Activated naive CD4-positive, alpha-beta T cell treated with anti-CD3 and anti-CD28 coated beads for 36 hours (primary cell): Measurements from ENCODE around the gene C1QTNF6. TPM values are rescaled to one million over a fixed set of nuclear protein-coding genes. Genes with fewer than 3 reads are reported as not detected.
"Not testable (repeated sequence)": the region's sequence is repeated elsewhere in the genome, so short reads cannot be mapped to it uniquely, and the experiment has no call there.

Experiments
- CTCF ChIA-PET: fragments of 350-600 bp; sonication (Branson Sonifier 250); formaldehyde crosslinking; loops from one replicate; lab custom pipeline; 2021; ENCODE audit warnings: antibody characterized with exemption; lab: Charles Lee
- DNase-seq: peaks from one replicate; pipeline ENCODE4 v3.0.0-alpha.2; 2020
- H3K27ac Mint-ChIP-seq: one replicate; pipeline ENCODE4 v1.8.0; 2021; ENCODE audit warnings: mild to moderate bottlenecking, mixed read lengths
- H3K27me3 Mint-ChIP-seq: one replicate; pipeline ENCODE4 v1.8.0; 2021; ENCODE audit warnings: low read depth, mixed read lengths
- H3K36me3 Mint-ChIP-seq: one replicate; pipeline ENCODE4 v1.8.0; 2021; ENCODE audit warnings: low read depth, mixed read lengths
- H3K4me1 Mint-ChIP-seq: one replicate; pipeline ENCODE4 v1.8.0; 2021; ENCODE audit warnings: low read depth, mixed read lengths
- H3K4me3 Mint-ChIP-seq: one replicate; pipeline ENCODE4 v1.8.0; 2021; ENCODE audit warnings: mild to moderate bottlenecking, moderate library complexity, mixed read lengths
- H3K9me3 Mint-ChIP-seq: one replicate; pipeline ENCODE4 v1.8.0; 2021; ENCODE audit warnings: mixed read lengths
- intact Hi-C: fragments of 100-400 bp; cut with micrococcal nuclease; formaldehyde crosslinking; loops from one replicate; pipeline ENCODE4 v1.15.1; 2023
- total RNA-seq, 2 experiments: library from RNA; stranded (reverse); gene quantifications; one replicate each; pipeline ENCODE4 v1.2.3, GENCODE V29; 2021

C1QTNF6 gene
- total RNA-seq, 2 experiments from 2014 or later, result 13.4 to 13.6 TPM

DNA sequence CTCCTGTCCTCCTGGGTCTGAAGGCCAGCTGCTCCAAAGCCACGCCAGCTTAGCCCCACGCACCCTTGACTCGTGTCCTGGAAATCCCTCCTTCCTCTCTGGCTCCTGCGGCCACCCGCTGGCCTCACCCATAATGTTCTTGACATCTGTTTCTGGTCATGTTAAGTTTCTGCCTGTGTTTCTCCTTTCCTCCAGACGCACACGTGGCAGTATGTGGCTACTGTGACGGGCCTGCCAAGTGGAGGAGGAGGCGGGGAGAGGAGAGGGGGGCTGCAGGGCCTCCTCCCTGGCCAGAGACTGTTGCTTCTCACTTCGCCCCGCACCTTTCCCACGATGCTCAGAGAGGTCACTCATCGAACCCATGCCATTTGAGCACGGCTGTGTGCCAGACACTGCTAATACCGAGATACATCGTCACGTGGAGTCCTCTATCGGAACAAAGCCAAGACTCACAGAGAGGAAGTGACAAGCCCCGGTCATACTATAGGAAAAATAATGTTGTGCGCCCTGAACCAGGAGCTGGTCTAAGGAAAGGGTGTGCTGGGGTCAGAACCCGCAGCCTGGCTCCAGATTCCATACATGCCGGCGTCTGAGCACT is 11.5 kb downstream of the C1QTNF6 start:
- intact Hi-C loops, result no loop called here
- Mint-ChIP-seq H3K4me1 (peaks cover 12% of the 10 kb centered on the region), H3K27me3 (no peaks in the 10 kb centered on the region), H3K27ac (no peak overlapping the region), H3K9me3 (no peaks in the 10 kb centered on the region), H3K36me3 (no peaks in the 10 kb centered on the region), H3K4me3 (no peak overlapping the region)
- no peak for DNase-seq
- CTCF ChIA-PET, result interaction anchor here (3.6 kb wide), 1 partner anchor 10 kb away, joined by 14 read pairs; no protein-coding TSS in a partner anchor

DNA sequence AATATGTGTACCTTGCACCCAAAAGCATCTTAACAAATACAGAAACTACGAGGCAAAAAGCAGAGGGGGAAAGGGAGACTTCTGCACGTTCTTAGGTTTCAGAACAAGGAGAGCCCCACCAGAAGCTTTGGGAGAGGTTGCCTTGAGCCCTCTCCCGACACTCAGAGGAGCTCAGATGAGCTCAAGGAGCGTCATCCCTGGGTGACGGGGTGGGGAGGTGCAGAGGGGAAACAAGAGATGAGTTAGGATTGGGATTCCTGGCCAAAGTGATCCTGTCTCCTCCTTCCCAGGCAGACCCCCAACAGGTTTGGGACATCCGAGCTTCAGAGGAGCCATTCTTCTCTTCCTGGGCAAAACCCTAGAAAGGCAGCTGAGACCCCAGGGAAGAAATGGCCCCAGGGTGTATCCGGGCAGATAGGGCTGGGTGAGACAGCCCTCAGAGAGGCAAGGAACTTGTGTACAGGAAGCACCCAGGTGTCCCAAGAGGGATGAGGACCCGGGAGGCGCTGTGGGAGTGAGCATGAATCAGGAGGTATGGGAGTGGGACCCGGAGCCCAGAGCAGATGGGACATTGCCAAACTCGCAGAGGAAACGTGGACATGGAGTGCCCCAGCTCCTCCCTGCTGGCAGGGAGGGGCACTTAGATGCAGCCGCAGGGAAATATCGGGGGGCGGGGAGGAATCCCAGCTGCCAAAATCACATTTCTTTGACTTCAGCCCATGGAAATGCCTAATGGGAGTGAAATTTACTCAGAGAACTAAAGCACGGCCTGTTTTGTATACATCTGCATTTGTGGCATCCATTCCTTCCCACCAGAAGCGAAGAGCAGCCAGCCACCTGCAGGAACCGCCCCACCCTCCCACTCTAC is 12.4 kb downstream of the C1QTNF6 start:
- DNase-seq, result no peak
- peak overlapping the region; percentile 10 for H3K27ac Mint-ChIP-seq
- H3K4me3 Mint-ChIP-seq, result no peak overlapping the region
- H3K4me1 Mint-ChIP-seq, result peaks cover 12% of the 10 kb centered on the region
- H3K36me3 Mint-ChIP-seq, result no peaks in the 10 kb centered on the region
- CTCF ChIA-PET, result interaction anchor here (3.6 kb wide), 1 partner anchor 9 kb away, joined by 14 read pairs; no protein-coding TSS in a partner anchor
- intact Hi-C loops, result no loop called here
- no peaks in the 10 kb centered on the region for H3K27me3 Mint-ChIP-seq
- no peaks in the 10 kb centered on the region for H3K9me3 Mint-ChIP-seq

GRCh38 chr22:37174964-37175363 is 13.1 kb downstream of the C1QTNF6 start:
- no peak for DNase-seq
- no peak overlapping the region for H3K4me3 Mint-ChIP-seq
- no peaks in the 10 kb centered on the region for H3K27me3 Mint-ChIP-seq
- no peak overlapping the region for H3K27ac Mint-ChIP-seq
- no peaks in the 10 kb centered on the region for H3K9me3 Mint-ChIP-seq
- peaks cover 15% of the 10 kb centered on the region for H3K4me1 Mint-ChIP-seq
- intact Hi-C loops, result no loop called here
- CTCF ChIA-PET, result interaction anchor here (3.6 kb wide), 1 partner anchor 9 kb away, joined by 14 read pairs; no protein-coding TSS in a partner anchor
- no peaks in the 10 kb centered on the region for H3K36me3 Mint-ChIP-seq

DNA sequence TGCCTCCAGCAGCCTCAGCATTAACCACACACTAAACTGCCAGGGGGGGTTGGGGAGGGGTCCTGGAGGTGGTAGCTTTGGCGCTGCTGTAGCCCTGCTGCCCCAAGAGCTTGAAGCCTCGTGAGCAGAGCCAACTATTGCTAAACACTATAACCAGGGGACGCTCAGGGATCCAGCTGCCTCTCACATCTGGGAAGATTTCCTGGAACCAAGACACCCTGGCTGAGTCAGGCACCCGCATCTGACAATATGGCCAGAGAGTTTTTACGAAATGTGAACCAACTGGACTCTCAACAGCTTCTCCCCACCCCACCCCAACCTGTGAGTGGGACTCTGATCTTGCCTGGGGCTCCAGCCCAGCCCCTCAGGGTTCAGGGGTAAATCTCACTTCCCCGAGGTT is 14.3 kb downstream of the C1QTNF6 start:
- Mint-ChIP-seq H3K27ac (no peak overlapping the region), H3K4me3 (no peak overlapping the region), H3K4me1 (peaks cover 25% of the 10 kb centered on the region), H3K9me3 (no peaks in the 10 kb centered on the region), H3K27me3 (no peaks in the 10 kb centered on the region), H3K36me3 (no peaks in the 10 kb centered on the region)
- no peak for DNase-seq
- CTCF ChIA-PET, result interaction anchor here (1.9 kb wide), 1 partner anchor 24 kb away, joined by 5 read pairs; no protein-coding TSS in a partner anchor
- intact Hi-C loops, result no loop called here

DNA sequence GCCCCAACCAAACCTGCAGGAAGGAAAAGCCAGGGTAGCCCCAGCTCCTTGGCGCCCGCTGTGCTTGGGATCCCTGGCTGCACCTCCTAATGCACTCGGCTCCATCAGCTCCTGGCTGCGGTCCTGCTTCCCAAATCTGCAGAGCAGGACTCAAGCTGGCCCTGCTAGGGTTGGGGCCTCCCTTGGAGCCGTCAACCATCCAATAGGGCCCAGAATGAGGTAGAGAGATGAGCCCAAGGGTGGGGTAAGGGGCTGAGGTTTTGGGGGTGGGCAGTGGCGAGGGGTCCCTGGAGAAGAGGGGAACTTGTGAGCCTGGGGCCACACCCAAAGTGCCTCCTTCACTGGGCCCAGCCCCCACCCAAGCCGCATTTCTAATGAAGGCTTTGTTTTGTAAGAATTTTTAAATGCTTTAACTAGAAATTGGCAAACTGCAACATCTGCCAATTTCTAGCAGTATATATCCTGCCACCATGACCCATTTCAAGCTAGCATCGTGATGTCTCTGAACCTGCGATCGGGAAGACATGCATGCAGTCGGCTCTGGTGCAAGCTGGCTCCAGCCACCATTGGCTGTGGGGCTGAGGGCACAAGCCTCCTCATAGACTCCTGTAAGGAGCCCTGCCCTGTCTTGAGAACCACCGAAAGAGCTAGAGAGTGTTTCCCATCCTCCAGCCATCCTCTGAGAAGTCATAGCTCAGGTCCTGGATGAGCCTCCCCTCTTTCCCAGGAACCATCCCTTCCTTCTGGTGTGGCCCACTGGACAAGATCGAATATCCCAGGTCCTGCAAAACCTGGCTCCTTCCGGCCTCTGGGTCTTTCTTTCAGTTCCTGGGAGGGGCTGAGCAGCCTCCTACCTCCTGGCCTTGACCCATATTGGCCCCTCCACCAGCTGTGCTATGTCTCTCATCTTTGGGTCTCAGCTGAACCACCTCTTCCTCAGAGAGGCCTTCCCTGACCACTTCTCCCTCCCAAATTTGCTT is 15.5 kb downstream of the C1QTNF6 start:
- Mint-ChIP-seq H3K27ac (no peak overlapping the region), H3K9me3 (no peaks in the 10 kb centered on the region), H3K4me3 (no peak overlapping the region), H3K36me3 (no peaks in the 10 kb centered on the region), H3K4me1 (peaks cover 33% of the 10 kb centered on the region), H3K27me3 (no peaks in the 10 kb centered on the region)
- no peak for DNase-seq
- CTCF ChIA-PET, result interaction anchor here (0.7 to 1.9 kb wide), 3 partner anchors 10 to 33 kb away, joined by 4 to 10 read pairs (median 5); no protein-coding TSS in a partner anchor
- intact Hi-C loops, result no loop called here

- no peak for DNase-seq
- Mint-ChIP-seq H3K27ac (no peak overlapping the region), H3K4me1 (peaks cover 38% of the 10 kb centered on the region), H3K36me3 (no peaks in the 10 kb centered on the region), H3K27me3 (no peaks in the 10 kb centered on the region), H3K4me3 (no peak overlapping the region), H3K9me3 (no peaks in the 10 kb centered on the region)
- CTCF ChIA-PET, result interaction anchor here (1.7 kb wide), 1 partner anchor 9 kb away, joined by 10 read pairs; no protein-coding TSS in a partner anchor
- intact Hi-C loops, result no loop called here
Measured at GRCh38 chr22:37171662-37172061, 16.4 kb downstream of the C1QTNF6 start.

- H3K4me3 Mint-ChIP-seq, DNase-seq, H3K9me3 Mint-ChIP-seq, H3K27ac Mint-ChIP-seq, H3K36me3 Mint-ChIP-seq, intact Hi-C loops, H3K27me3 Mint-ChIP-seq: not testable (repeated sequence)
- CTCF ChIA-PET, result interaction anchor here (0.7 to 1.0 kb wide), 4 partner anchors 22 to 90 kb away, joined by 3 to 4 read pairs (median 4); no protein-coding TSS in a partner anchor
- peaks cover 39% of the 10 kb centered on the region for H3K4me1 Mint-ChIP-seq
Measured at GRCh38 chr22:37170689-37171405, 17.2 kb downstream of the C1QTNF6 start.

DNA sequence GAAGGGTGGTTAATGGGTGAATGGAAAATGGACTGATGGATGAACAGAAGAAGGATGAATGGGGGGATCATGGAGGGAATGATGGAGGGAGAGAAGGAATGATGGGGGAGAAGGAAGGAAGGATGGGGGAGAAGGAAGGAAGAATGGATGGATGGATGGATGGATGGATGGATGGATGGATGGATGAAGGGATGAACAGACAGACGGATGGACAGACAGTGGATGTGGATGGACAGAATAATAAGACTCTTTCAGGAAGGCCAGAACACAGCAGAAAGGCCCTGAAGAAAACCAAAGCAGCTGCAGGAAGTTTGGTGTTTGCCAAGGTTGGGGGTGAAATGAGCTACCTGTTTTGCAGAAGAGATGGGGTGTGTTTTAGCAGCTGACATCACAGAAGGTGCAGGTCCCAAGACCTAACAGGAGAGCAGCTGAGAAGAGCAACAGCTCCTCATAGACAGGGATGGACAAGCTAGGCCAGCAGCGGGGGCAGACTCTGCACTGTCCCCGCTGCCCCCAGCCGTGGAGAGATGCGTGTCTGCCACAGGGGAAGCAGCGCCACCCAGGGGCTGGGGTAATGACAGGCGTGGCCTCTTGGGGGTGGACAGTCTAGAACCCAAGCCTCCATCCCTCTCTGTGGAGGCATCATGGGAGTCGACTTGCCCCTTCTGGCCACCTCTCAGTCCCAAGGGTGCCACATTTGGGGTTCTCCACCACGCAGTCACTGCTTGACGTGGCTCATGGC is 17.9 kb downstream of the C1QTNF6 start:
- no peaks in the 10 kb centered on the region for H3K9me3 Mint-ChIP-seq
- H3K36me3 Mint-ChIP-seq, result no peaks in the 10 kb centered on the region
- CTCF ChIA-PET, result interaction anchor here (0.7 to 1.0 kb wide), 4 partner anchors 21 to 90 kb away, joined by 3 to 4 read pairs (median 4); no protein-coding TSS in a partner anchor
- intact Hi-C loops, result no loop called here
- peaks cover 45% of the 10 kb centered on the region for H3K4me1 Mint-ChIP-seq
- no peak overlapping the region for H3K4me3 Mint-ChIP-seq
- H3K27ac Mint-ChIP-seq, result no peak overlapping the region
- DNase-seq, result no peak
- H3K27me3 Mint-ChIP-seq, result no peaks in the 10 kb centered on the region

DNA sequence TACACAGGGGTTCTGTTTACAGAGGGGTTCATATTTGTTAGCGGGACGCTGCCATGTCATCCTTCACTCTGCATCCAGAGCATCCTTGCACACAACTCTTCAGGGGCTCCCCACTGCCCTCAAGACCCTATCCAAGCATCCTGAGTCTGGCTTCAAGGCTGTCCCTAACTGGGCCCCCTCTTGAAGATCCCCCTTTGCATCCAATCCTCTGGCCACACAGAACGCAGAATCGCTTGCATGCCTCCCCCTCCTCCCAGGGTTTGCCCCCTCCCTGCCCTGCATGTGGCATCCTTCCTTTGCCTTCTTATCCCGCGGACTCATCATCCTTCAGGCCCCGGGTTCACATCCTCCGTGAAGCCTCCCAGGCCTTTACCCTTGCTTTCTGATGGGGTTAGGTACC is 18.6 kb downstream of the C1QTNF6 start:
- CTCF ChIA-PET, result interaction anchor here (1.0 kb wide), 1 partner anchor 24 kb away, joined by 3 read pairs; no protein-coding TSS in a partner anchor
- H3K36me3 Mint-ChIP-seq, result no peaks in the 10 kb centered on the region
- no peaks in the 10 kb centered on the region for H3K9me3 Mint-ChIP-seq
- no peak overlapping the region for H3K27ac Mint-ChIP-seq
- no peak for DNase-seq
- intact Hi-C loops, result no loop called here
- peaks cover 50% of the 10 kb centered on the region for H3K4me1 Mint-ChIP-seq
- H3K4me3 Mint-ChIP-seq, result no peak overlapping the region
- no peaks in the 10 kb centered on the region for H3K27me3 Mint-ChIP-seq

DNA sequence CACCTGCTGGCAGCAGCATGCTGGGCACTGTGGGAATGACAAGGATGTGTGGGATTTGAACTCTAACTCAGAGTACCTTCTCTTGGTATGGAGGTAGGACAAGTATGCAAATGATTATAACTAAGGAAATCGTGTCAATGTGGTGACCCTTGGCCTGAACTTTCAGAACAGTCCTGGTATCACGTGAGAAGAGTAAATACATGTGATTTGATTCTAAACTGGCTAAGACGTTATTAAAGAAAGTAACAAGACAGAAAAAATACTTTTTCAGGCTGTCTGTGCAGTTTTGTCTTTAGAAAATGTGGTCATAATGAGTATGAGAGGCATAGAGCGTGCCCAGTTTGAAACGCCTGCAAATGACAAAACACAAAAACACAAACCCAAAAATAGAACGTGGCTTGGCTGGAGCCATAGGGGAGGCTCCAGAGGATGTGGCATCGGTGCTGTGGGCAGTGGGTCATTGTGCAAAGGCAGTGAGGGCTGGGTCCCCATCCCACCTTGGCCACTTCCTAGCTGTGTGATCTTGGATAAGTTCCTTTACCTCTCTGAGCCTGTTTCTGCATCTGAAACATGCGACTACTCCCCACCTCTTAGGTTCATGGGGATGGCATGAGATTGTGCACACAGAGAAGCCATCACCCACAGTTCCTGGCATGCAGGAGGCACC is 19.9 kb downstream of the C1QTNF6 start:
- CTCF ChIA-PET, result interaction anchor here (0.5 to 3.4 kb wide), 6 partner anchors 9 to 546 kb away, joined by 3 to 39 read pairs (median 10); no protein-coding TSS in a partner anchor
- Mint-ChIP-seq H3K36me3 (no peaks in the 10 kb centered on the region), H3K27me3 (no peaks in the 10 kb centered on the region), H3K4me1 (peaks cover 63% of the 10 kb centered on the region), H3K9me3 (no peaks in the 10 kb centered on the region), H3K4me3 (peak overlapping the region; percentile 66), H3K27ac (peak overlapping the region; percentile 39)
- DNase-seq, result no peak
- intact Hi-C loops, result no loop called here
